SK-N-SH treated with all-trans-retinoic acid at 6 μM for 48 hours (cell line): Measurements from ENCODE around the gene CSKMT.

Source experiments
- ATAC-seq: fragments of 200-7000 bp; cut with Tn5 transposase; 3 replicates; pipeline ENCODE4 v1.9.1; 2020; ENCODE audit warnings: mild to moderate bottlenecking, moderate library complexity
- ARNTL ChIP-seq: fragments of 450-650 bp; formaldehyde crosslinking; IDR thresholded peaks from 2 replicates; pipeline ENCODE4 v1.5.0; 2020; ENCODE audit warnings: low read depth, mild to moderate bottlenecking, moderate library complexity, borderline replicate concordance
- BACH2 ChIP-seq: fragments of 250-450 bp; sonication (Bioruptor Pico); IDR thresholded peaks from 2 replicates; pipeline ENCODE4 v1.9.0; 2021; ENCODE audit warnings: mild to moderate bottlenecking, borderline replicate concordance
- CSDC2 ChIP-seq: fragments of 250-450 bp; sonication (Bioruptor Pico); IDR thresholded peaks from 2 replicates; pipeline ENCODE4 v1.5.0; 2020; ENCODE audit warnings: mild to moderate bottlenecking, moderate library complexity
- ESRRG ChIP-seq: fragments of 250-450 bp; sonication (Bioruptor Pico); IDR thresholded peaks from 2 replicates; pipeline ENCODE4 v1.6.1; 2021; ENCODE audit warnings: mild to moderate bottlenecking
- GLIS3 ChIP-seq: fragments of 250-450 bp; sonication (Bioruptor Pico); IDR thresholded peaks from 2 replicates; pipeline ENCODE4 v1.5.0; 2020; ENCODE audit warnings: mild to moderate bottlenecking, moderate library complexity
- OSR1 ChIP-seq: fragments of 250-450 bp; sonication (Bioruptor Pico); IDR thresholded peaks from 2 replicates; pipeline ENCODE4 v1.8.0; 2022; ENCODE audit warnings: moderate library complexity, mild to moderate bottlenecking, inconsistent platforms
- PPARA ChIP-seq: fragments of 250-450 bp; sonication (Bioruptor Pico); IDR thresholded peaks from 2 replicates; pipeline ENCODE4 v1.5.0; 2020; ENCODE audit warnings: mild to moderate bottlenecking, borderline replicate concordance
- RARB ChIP-seq: fragments of 250-450 bp; sonication (Bioruptor Pico); IDR thresholded peaks from 2 replicates; pipeline ENCODE4 v1.8.0; 2021; ENCODE audit warnings: mild to moderate bottlenecking, moderate library complexity
- SNAI2 ChIP-seq: fragments of 250-450 bp; sonication (Bioruptor Pico); IDR thresholded peaks from 2 replicates; pipeline ENCODE4 v1.5.0; 2020; ENCODE audit warnings: mild to moderate bottlenecking, moderate library complexity
- TCF4 ChIP-seq: fragments of 250-450 bp; sonication (Bioruptor Pico); IDR thresholded peaks from 2 replicates; pipeline ENCODE4 v1.8.0; 2021; ENCODE audit warnings: mild to moderate bottlenecking, moderate library complexity, borderline replicate concordance
- TOX ChIP-seq: fragments of 250-450 bp; sonication (Bioruptor Pico); IDR thresholded peaks from 2 replicates; pipeline ENCODE4 v1.8.0; 2021; ENCODE audit warnings: mild to moderate bottlenecking, moderate library complexity, borderline replicate concordance
- ZC3H10 ChIP-seq: fragments of 250-450 bp; sonication (Bioruptor Pico); IDR thresholded peaks from 2 replicates; pipeline ENCODE4 v1.5.1; 2021; ENCODE audit warnings: mild to moderate bottlenecking, moderate library complexity
- ZFP3 ChIP-seq: fragments of 250-450 bp; sonication (Bioruptor Pico); IDR thresholded peaks from 2 replicates; pipeline ENCODE4 v1.5.0; 2020; ENCODE audit warnings: mild to moderate bottlenecking, moderate library complexity
- ZFP30 ChIP-seq: fragments of 450-650 bp; formaldehyde crosslinking; IDR thresholded peaks from 2 replicates; pipeline ENCODE4 v1.5.0; 2022; ENCODE audit warnings: mild to moderate bottlenecking, moderate library complexity
- TF ChIP-seq, protein P1 (sequence below): fragments of 250-450 bp; sonication (Bioruptor Pico); IDR thresholded peaks from 2 replicates; pipeline ENCODE4 v1.5.1; 2020; ENCODE audit warnings: low read depth, mild to moderate bottlenecking, moderate library complexity
- TF ChIP-seq, protein P2 (sequence below): fragments of 250-450 bp; sonication (Bioruptor Pico); IDR thresholded peaks from 2 replicates; pipeline ENCODE4 v1.5.1; 2021; ENCODE audit warnings: mild to moderate bottlenecking, moderate library complexity
- TF ChIP-seq, protein P3 (sequence below): fragments of 250-450 bp; sonication (Bioruptor Pico); IDR thresholded peaks from 2 replicates; pipeline ENCODE4 v1.5.0; 2020; ENCODE audit warnings: mild to moderate bottlenecking, moderate library complexity
- TF ChIP-seq, protein P4 (sequence below): fragments of 250-450 bp; sonication (Bioruptor Pico); IDR thresholded peaks from 2 replicates; pipeline ENCODE4 v1.8.0; 2021; ENCODE audit warnings: low read depth, mild to moderate bottlenecking, moderate library complexity, borderline replicate concordance
- TF ChIP-seq, protein P5 (sequence below): fragments of 250-450 bp; sonication (Bioruptor Pico); IDR thresholded peaks from 2 replicates; pipeline ENCODE4 v1.8.0; 2020; ENCODE audit warnings: mild to moderate bottlenecking, moderate library complexity, borderline replicate concordance

The CSKMT gene

DNA sequence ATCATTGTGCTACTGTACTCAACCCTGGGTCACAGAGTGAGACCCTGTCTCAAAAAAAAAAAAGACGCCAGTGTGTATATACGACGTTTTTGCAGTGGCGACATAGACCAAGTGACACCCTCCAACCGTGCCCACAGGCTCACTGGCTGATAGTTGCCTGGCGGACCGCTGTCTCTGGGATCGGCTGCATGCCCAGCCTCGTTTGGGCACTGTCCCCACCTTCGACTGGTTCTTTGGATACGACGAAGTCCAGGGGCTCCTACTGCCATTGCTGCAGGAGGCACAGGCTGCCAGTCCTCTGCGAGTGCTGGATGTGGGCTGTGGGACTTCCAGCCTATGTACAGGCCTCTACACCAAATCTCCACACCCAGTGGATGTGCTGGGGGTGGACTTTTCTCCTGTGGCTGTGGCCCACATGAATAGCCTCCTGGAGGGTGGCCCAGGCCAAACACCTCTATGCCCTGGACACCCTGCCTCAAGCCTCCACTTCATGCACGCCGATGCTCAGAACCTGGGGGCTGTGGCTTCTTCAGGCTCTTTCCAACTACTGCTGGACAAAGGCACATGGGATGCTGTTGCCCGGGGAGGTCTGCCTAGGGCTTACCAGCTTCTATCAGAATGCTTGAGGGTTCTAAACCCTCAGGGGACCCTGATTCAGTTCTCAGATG, 1.3 kb downstream of the CSKMT start:
- TF ChIP-seq ARNTL (CRISPR knock-in tag) (no peak), PPARA (no peak), BACH2 (CRISPR knock-in tag) (no peak), ZC3H10 (CRISPR knock-in tag) (no peak), ZFP3 (no peak), ZFP30 (CRISPR knock-in tag) (no peak), CSDC2 (no peak), ESRRG (no peak), GLIS3 (CRISPR knock-in tag) (no peak), TCF4 (CRISPR knock-in tag) (no peak), SNAI2 (no peak), TOX (CRISPR knock-in tag) (no peak), OSR1 (CRISPR knock-in tag) (no peak), RARB (CRISPR knock-in tag) (no peak)
- TF ChIP-seq, protein P1, sequence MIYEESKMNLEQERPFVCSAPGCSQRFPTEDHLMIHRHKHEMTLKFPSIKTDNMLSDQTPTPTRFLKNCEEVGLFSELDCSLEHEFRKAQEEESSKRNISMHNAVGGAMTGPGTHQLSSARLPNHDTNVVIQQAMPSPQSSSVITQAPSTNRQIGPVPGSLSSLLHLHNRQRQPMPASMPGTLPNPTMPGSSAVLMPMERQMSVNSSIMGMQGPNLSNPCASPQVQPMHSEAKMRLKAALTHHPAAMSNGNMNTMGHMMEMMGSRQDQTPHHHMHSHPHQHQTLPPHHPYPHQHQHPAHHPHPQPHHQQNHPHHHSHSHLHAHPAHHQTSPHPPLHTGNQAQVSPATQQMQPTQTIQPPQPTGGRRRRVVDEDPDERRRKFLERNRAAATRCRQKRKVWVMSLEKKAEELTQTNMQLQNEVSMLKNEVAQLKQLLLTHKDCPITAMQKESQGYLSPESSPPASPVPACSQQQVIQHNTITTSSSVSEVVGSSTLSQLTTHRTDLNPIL (CRISPR knock-in tag): no peak
- TF ChIP-seq, protein P2, sequence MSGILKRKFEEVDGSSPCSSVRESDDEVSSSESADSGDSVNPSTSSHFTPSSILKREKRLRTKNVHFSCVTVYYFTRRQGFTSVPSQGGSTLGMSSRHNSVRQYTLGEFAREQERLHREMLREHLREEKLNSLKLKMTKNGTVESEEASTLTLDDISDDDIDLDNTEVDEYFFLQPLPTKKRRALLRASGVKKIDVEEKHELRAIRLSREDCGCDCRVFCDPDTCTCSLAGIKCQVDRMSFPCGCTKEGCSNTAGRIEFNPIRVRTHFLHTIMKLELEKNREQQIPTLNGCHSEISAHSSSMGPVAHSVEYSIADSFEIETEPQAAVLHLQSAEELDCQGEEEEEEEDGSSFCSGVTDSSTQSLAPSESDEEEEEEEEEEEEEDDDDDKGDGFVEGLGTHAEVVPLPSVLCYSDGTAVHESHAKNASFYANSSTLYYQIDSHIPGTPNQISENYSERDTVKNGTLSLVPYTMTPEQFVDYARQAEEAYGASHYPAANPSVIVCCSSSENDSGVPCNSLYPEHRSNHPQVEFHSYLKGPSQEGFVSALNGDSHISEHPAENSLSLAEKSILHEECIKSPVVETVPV: no peak
- TF ChIP-seq, protein P3, sequence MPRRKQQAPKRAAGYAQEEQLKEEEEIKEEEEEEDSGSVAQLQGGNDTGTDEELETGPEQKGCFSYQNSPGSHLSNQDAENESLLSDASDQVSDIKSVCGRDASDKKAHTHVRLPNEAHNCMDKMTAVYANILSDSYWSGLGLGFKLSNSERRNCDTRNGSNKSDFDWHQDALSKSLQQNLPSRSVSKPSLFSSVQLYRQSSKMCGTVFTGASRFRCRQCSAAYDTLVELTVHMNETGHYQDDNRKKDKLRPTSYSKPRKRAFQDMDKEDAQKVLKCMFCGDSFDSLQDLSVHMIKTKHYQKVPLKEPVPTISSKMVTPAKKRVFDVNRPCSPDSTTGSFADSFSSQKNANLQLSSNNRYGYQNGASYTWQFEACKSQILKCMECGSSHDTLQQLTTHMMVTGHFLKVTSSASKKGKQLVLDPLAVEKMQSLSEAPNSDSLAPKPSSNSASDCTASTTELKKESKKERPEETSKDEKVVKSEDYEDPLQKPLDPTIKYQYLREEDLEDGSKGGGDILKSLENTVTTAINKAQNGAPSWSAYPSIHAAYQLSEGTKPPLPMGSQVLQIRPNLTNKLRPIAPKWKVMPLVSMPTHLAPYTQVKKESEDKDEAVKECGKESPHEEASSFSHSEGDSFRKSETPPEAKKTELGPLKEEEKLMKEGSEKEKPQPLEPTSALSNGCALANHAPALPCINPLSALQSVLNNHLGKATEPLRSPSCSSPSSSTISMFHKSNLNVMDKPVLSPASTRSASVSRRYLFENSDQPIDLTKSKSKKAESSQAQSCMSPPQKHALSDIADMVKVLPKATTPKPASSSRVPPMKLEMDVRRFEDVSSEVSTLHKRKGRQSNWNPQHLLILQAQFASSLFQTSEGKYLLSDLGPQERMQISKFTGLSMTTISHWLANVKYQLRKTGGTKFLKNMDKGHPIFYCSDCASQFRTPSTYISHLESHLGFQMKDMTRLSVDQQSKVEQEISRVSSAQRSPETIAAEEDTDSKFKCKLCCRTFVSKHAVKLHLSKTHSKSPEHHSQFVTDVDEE: no peak
- TF ChIP-seq, protein P4, sequence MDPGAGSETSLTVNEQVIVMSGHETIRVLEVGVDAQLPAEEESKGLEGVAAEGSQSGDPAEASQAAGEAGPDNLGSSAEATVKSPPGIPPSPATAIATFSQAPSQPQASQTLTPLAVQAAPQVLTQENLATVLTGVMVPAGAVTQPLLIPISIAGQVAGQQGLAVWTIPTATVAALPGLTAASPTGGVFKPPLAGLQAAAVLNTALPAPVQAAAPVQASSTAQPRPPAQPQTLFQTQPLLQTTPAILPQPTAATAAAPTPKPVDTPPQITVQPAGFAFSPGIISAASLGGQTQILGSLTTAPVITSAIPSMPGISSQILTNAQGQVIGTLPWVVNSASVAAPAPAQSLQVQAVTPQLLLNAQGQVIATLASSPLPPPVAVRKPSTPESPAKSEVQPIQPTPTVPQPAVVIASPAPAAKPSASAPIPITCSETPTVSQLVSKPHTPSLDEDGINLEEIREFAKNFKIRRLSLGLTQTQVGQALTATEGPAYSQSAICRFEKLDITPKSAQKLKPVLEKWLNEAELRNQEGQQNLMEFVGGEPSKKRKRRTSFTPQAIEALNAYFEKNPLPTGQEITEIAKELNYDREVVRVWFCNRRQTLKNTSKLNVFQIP (CRISPR knock-in tag): no peak
- TF ChIP-seq, protein P5, sequence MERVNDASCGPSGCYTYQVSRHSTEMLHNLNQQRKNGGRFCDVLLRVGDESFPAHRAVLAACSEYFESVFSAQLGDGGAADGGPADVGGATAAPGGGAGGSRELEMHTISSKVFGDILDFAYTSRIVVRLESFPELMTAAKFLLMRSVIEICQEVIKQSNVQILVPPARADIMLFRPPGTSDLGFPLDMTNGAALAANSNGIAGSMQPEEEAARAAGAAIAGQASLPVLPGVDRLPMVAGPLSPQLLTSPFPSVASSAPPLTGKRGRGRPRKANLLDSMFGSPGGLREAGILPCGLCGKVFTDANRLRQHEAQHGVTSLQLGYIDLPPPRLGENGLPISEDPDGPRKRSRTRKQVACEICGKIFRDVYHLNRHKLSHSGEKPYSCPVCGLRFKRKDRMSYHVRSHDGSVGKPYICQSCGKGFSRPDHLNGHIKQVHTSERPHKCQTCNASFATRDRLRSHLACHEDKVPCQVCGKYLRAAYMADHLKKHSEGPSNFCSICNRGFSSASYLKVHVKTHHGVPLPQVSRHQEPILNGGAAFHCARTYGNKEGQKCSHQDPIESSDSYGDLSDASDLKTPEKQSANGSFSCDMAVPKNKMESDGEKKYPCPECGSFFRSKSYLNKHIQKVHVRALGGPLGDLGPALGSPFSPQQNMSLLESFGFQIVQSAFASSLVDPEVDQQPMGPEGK: no peak
- ATAC-seq: no peak

DNA sequence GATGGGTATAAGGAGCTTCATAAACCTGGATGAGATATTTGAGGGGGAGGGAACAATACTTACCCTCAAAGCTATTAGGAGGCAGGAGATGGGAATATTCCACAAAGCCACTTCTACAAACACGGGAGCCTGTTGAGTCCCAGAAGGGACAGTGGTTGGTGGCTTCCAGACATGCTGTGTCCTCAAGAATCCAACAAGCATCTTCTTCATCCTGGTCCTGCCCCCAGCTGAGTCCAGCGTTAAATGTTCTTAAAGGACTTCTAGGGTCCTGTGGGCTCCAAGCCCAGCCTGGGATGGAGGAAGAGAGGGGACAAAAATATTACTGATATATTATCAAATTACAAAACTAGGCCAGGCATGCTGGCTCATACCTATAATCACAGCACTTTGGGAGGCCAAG, 2.3 kb downstream of the CSKMT start:
- no peak for TF ChIP-seq ZC3H10 (CRISPR knock-in tag)
- TF ChIP-seq, protein P5: no peak
- no peak for TF ChIP-seq BACH2 (CRISPR knock-in tag)
- ATAC-seq: no peak
